Bronchial epithelial cell (primary cell): ENCODE results near the gene GPC5. TPM values are rescaled to one million over a fixed set of nuclear protein-coding genes. Genes with fewer than 3 reads are reported as not detected.

Experiments used
- DNase-seq: peaks from one replicate; pipeline ENCODE4 v3.0.0-alpha.2; 2010; ENCODE audit warnings: low read depth
- FAIRE-seq: peaks from 2 replicates; lab custom pipeline; 2011; peaks lifted over from hg19 to GRCh38; lab: Jason Lieb, UNC
- H3K27me3 ChIP-seq: 2 replicates; pipeline ENCODE4 v1.5.1; 2011; ENCODE audit warnings: low read length; ENCODE audit not compliant: control insufficient read depth, insufficient read depth
- H3K36me3 ChIP-seq: 2 replicates; pipeline ENCODE4 v1.5.1; 2011; ENCODE audit warnings: low read length; ENCODE audit not compliant: control insufficient read depth, insufficient read depth
- H3K4me3 ChIP-seq: 2 replicates; pipeline ENCODE4 v1.5.1; 2011; ENCODE audit warnings: mild to moderate bottlenecking, low read depth, low read length, control low read depth
- CTCF ChIP-seq: IDR thresholded peaks from 2 replicates; pipeline ENCODE4 v1.5.1; 2011; ENCODE audit warnings: mild to moderate bottlenecking, moderate library complexity, low read length, control low read depth, inconsistent platforms; ENCODE audit not compliant: insufficient read depth, severe bottlenecking
- total RNA-seq: library from RNA; depleted of rRNA; stranded (reverse); fragments of >200 nt; gene quantifications from 2 replicates; pipeline ENCODE4 v1.2.1, GENCODE V29; 2014

GPC5 gene
- total RNA-seq, 1 donor from 2014 or later, result 1.8 TPM

GRCh38 chr13:91537376-91537775, 139.0 kb downstream of the GPC5 start:
- no peak for FAIRE-seq
- Histone ChIP-seq H3K4me3 (no peak overlapping the region), H3K36me3 (no peaks in the 10 kb centered on the region), H3K27me3 (no peaks in the 10 kb centered on the region)
- no peak for TF ChIP-seq CTCF
- no peak for DNase-seq

GRCh38 chr13:91539286-91540157, 141.1 kb downstream of the GPC5 start:
- Histone ChIP-seq H3K36me3 (no peaks in the 10 kb centered on the region), H3K4me3 (no peak overlapping the region), H3K27me3 (no peaks in the 10 kb centered on the region)
- FAIRE-seq, result no peak
- DNase-seq, result no peak
- TF ChIP-seq CTCF, result no peak

GRCh38 chr13:91540158-91540736, 141.8 kb downstream of the GPC5 start:
- no peak for TF ChIP-seq CTCF
- FAIRE-seq (no peak), DNase-seq (no peak)
- Histone ChIP-seq H3K4me3 (no peak overlapping the region), H3K36me3 (no peaks in the 10 kb centered on the region), H3K27me3 (no peaks in the 10 kb centered on the region)

GRCh38 chr13:91544723-91545122, 146.3 kb downstream of the GPC5 start:
- Histone ChIP-seq H3K27me3 (no peaks in the 10 kb centered on the region), H3K4me3 (no peak overlapping the region), H3K36me3 (no peaks in the 10 kb centered on the region)
- FAIRE-seq, result no peak
- no peak for TF ChIP-seq CTCF
- no peak for DNase-seq

- no peak overlapping the region for H3K4me3 ChIP-seq
- peak; percentile 26 for DNase-seq
- no peaks in the 10 kb centered on the region for H3K27me3 ChIP-seq
- H3K36me3 ChIP-seq, result no peaks in the 10 kb centered on the region
- FAIRE-seq, result no peak
- TF ChIP-seq CTCF, result no peak
Observed at GRCh38 chr13:91546900-91547299, 148.5 kb downstream of the GPC5 start.
